DOHH2 (cell line): ENCODE measurements around the gene MACF1.
"Not testable (repeated sequence)": the region's sequence is repeated elsewhere in the genome, so short reads cannot be mapped to it uniquely, and the experiment has no call there.

Experiments
- CTCF ChIP-seq: fragments of 200-600 bp; sonication (generic); IDR thresholded peaks from one replicate; pipeline ENCODE4 v1.5.1; 2014; ENCODE audit warnings: antibody characterized with exemption, mild to moderate bottlenecking, low read depth, low read length; ENCODE audit not compliant: poor library complexity, severe bottlenecking
- EZH2phosphoT487 ChIP-seq: fragments of 200-600 bp; sonication (generic); IDR thresholded peaks from 2 replicates; pipeline ENCODE4 v1.6.1; 2017; ENCODE audit warnings: borderline replicate concordance, mild to moderate bottlenecking, antibody characterized with exemption, low read length, moderate library complexity, mixed read lengths

- not testable (repeated sequence) for TF ChIP-seq CTCF, EZH2phosphoT487
Observed at GRCh38 chr1:39516841-39517240, 312.3 kb downstream of the MACF1 start.
